ENCODE measurements around the gene ANKRD17. TPM values are rescaled to one million over a fixed set of nuclear protein-coding genes. Genes with fewer than 3 reads are reported as not detected.

Gene ANKRD17
- total RNA-seq, 1 experiment from 2014 or later, result 51.2 TPM

DNA sequence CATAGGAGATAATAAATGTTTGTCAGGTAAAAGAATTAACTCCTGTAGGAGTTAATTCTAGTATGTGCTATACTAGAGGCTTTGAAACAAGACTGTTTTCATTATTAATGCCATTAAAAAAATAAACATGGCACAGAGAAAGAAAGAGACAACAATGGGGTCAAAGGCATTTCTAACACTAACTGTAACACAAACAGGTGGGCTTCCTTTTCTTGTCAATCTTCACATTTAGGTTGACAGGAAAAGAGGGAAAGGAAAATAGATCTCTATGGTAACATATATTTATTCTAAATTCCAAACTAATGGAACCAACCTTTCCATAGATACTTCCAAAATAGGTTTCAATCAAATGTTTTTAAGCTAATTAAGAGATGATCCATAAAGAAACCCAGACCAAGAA lies 9.8 kb downstream of the ANKRD17 start:
- BruUV-seq (replicated peaks), result no TSS peak
- POLR2A ChIA-PET (ENCODE audit: unreplicated experiment), result no interaction called here
- Histone ChIP-seq H3K4me2 (ENCODE audit: low read length) (no peak overlapping the region), H3K4me1 (ENCODE audit: insufficient read depth, low read length) (no peaks in the 10 kb centered on the region), H3K36me3 (ENCODE audit: low read depth, low read length) (peaks cover 17% of the 10 kb centered on the region; the same call in 1 of the 2 replicates), H3K9me2 (replicated peaks; ENCODE audit: low read length) (no peaks in the 10 kb centered on the region), H2AFZ (ENCODE audit: low read length) (no peak overlapping the region), H4K20me1 (ENCODE audit: low read length) (peaks cover 63% of the 10 kb centered on the region), H3K27ac (ENCODE audit: low read length) (no peak overlapping the region), H3K9ac (ENCODE audit: low read length) (no peak overlapping the region), H3F3A (ENCODE audit: low read length, unreplicated experiment) (no peaks in the 10 kb centered on the region), H3K27me3 (ENCODE audit: low read length) (no peaks in the 10 kb centered on the region), H3K9me3 (ENCODE audit: low read length) (no peaks in the 10 kb centered on the region), H3K79me2 (ENCODE audit: low read length) (peaks cover 99% of the 10 kb centered on the region), H3K4me3 (ENCODE audit: low read length) (no peak overlapping the region)
- DNase-seq (no peak), ATAC-seq (no peak)
- TF ChIP-seq, protein P1, sequence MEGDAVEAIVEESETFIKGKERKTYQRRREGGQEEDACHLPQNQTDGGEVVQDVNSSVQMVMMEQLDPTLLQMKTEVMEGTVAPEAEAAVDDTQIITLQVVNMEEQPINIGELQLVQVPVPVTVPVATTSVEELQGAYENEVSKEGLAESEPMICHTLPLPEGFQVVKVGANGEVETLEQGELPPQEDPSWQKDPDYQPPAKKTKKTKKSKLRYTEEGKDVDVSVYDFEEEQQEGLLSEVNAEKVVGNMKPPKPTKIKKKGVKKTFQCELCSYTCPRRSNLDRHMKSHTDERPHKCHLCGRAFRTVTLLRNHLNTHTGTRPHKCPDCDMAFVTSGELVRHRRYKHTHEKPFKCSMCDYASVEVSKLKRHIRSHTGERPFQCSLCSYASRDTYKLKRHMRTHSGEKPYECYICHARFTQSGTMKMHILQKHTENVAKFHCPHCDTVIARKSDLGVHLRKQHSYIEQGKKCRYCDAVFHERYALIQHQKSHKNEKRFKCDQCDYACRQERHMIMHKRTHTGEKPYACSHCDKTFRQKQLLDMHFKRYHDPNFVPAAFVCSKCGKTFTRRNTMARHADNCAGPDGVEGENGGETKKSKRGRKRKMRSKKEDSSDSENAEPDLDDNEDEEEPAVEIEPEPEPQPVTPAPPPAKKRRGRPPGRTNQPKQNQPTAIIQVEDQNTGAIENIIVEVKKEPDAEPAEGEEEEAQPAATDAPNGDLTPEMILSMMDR (conservative IDR thresholded peaks at IDR 0.05; ENCODE audit: low read depth, low read length), result no peak
- TF ChIP-seq EZH2 (IDR thresholded peaks at IDR 0.05; ENCODE audit: low read length, unreplicated experiment) (no peak), EZH2phosphoT487 (IDR thresholded peaks at IDR 0.05; ENCODE audit: borderline replicate concordance, low read length) (no peak)
- CTCF ChIA-PET, result no interaction called here
- intact Hi-C loops (cut with micrococcal nuclease), result no loop called here

DNA sequence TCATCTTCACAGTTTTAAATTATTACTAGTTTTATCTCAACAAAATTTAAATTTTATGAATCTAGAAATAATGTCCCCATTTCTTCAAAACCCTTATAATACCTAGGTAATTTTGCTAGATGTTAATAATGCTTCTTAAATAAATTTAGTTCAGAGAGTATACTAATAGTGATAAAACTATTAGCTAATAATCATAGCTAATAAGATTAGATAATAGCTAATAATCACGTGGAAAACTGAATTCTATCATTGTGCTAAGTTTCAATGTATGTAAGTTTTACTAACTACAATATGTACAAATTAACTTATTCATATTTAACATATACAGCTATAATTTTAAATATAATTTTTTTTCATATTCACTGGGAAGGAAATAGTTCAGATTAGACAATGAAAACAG lies 10.2 kb downstream of the ANKRD17 start:
- H3K4me1 ChIP-seq (ENCODE audit: insufficient read depth, low read length), result no peaks in the 10 kb centered on the region
- no peak overlapping the region for H3K27ac ChIP-seq (ENCODE audit: low read length)
- peaks cover 99% of the 10 kb centered on the region for H3K79me2 ChIP-seq (ENCODE audit: low read length)
- TF ChIP-seq, protein P1 (conservative IDR thresholded peaks at IDR 0.05; ENCODE audit: low read depth, low read length), result no peak
- no peak for TF ChIP-seq EZH2phosphoT487 (IDR thresholded peaks at IDR 0.05; ENCODE audit: borderline replicate concordance, low read length)
- no peak for TF ChIP-seq EZH2 (IDR thresholded peaks at IDR 0.05; ENCODE audit: low read length, unreplicated experiment)
- no peaks in the 10 kb centered on the region for H3K27me3 ChIP-seq (ENCODE audit: low read length)
- peaks cover 61% of the 10 kb centered on the region for H4K20me1 ChIP-seq (ENCODE audit: low read length)
- DNase-seq (no peak), ATAC-seq (no peak)
- H3K4me3 ChIP-seq (ENCODE audit: low read length), result no peak overlapping the region
- ChIA-PET POLR2A (ENCODE audit: unreplicated experiment) (no interaction called here), CTCF (no interaction called here)
- no TSS peak for BruUV-seq (replicated peaks)
- peaks cover 17% of the 10 kb centered on the region; the same call in 1 of the 2 replicates for H3K36me3 ChIP-seq (ENCODE audit: low read depth, low read length)
- no peaks in the 10 kb centered on the region for H3K9me2 ChIP-seq (replicated peaks; ENCODE audit: low read length)
- H3K9me3 ChIP-seq (ENCODE audit: low read length), result no peaks in the 10 kb centered on the region
- no peaks in the 10 kb centered on the region for H3F3A ChIP-seq (ENCODE audit: low read length, unreplicated experiment)
- H3K4me2 ChIP-seq (ENCODE audit: low read length), result no peak overlapping the region
- no peak overlapping the region for H2AFZ ChIP-seq (ENCODE audit: low read length)
- intact Hi-C loops (cut with micrococcal nuclease), result no loop called here
- no peak overlapping the region for H3K9ac ChIP-seq (ENCODE audit: low read length)

DNA sequence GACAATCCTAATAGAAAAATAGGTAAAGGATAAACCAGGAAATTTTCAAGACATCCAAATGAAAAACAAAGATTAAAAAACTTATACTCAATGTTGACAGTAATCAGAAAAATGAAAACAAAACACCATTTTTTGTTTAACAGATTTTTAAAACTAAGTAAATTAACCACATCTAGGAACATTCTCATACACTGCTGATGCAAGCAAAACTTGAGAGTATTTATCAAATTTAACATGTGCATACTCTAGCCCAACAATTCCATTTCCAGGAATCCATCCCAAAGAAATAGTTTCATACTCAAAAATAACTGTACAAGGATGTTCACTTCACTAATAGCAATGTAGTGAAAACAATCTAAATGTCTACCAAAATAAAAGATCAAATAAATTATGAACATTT lies 11.5 kb downstream of the ANKRD17 start:
- ChIA-PET POLR2A (ENCODE audit: unreplicated experiment) (no interaction called here), CTCF (no interaction called here)
- Histone ChIP-seq H3K9me3 (ENCODE audit: low read length) (no peaks in the 10 kb centered on the region), H2AFZ (ENCODE audit: low read length) (no peak overlapping the region), H3K4me2 (ENCODE audit: low read length) (no peak overlapping the region), H3K36me3 (ENCODE audit: low read depth, low read length) (peaks cover 6% of the 10 kb centered on the region; the same call in 1 of the 2 replicates), H3K4me1 (ENCODE audit: insufficient read depth, low read length) (no peaks in the 10 kb centered on the region), H3K9ac (ENCODE audit: low read length) (no peak overlapping the region), H3K4me3 (ENCODE audit: low read length) (no peak overlapping the region), H3K27me3 (ENCODE audit: low read length) (no peaks in the 10 kb centered on the region), H3K79me2 (ENCODE audit: low read length) (peaks cover 99% of the 10 kb centered on the region), H4K20me1 (ENCODE audit: low read length) (peaks cover 59% of the 10 kb centered on the region), H3K9me2 (replicated peaks; ENCODE audit: low read length) (no peaks in the 10 kb centered on the region), H3F3A (ENCODE audit: low read length, unreplicated experiment) (no peaks in the 10 kb centered on the region), H3K27ac (ENCODE audit: low read length) (no peak overlapping the region)
- no TSS peak for BruUV-seq (replicated peaks)
- DNase-seq (no peak), ATAC-seq (no peak)
- intact Hi-C loops (cut with micrococcal nuclease), result no loop called here
- TF ChIP-seq, protein P1 (conservative IDR thresholded peaks at IDR 0.05; ENCODE audit: low read depth, low read length), result no peak
- no peak for TF ChIP-seq EZH2 (IDR thresholded peaks at IDR 0.05; ENCODE audit: low read length, unreplicated experiment)
- no peak for TF ChIP-seq EZH2phosphoT487 (IDR thresholded peaks at IDR 0.05; ENCODE audit: borderline replicate concordance, low read length)
